GM21423 (cell line): Measurements from ENCODE around the gene ATP6V0A4.
"Not testable (repeated sequence)": the region's sequence is repeated elsewhere in the genome, so short reads cannot be mapped to it uniquely, and the experiment has no call there.

ENCODE experiments used
- ATAC-seq: cut with Tn5 transposase; IDR thresholded peaks from one replicate; pipeline ENCODE4 v1.9.1; 2021; ENCODE audit warnings: mild to moderate bottlenecking, moderate library complexity; ENCODE audit not compliant: unreplicated experiment

Gene ATP6V0A4

DNA sequence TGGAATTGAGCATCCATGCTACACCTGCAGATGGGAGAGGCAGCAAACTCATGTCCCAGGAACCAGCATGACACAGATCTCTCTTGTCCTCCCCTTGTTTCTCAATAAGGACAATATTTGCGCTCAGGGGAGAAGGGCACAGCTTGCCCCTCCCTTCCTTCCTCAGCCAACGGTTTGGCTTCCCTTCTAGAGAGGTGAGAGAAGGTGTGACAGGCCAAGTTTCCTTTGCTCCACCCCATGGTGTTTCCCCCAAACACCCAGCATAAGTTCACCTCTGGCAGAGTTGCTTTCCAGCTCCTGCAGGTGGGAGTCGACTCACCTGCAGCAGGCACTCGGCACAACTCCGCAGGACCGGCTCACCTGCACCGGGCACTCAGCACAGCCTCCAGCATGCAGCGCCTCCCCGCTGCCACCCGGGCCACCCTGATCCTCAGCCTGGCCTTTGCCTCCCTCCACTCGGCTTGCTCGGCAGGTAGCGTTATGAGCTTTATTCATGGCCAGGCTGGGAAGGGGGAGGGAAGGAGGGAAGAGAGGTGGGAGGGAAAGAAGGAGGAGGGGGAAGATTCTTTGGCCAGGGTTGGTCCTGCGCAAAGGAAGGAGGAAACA is at the start of gene ATP6V0A4, which contains the start of gene TMEM213:
ATP6V0A4 (minus strand) TSS at position 482 of the 606 bp plus-strand sequence. CDS start 26,949 bp downstream, outside the sequence.
TMEM213 (plus strand) TSS at position 280 of the 606 bp plus-strand sequence; CDS start at position 391, 111 bp downstream.
- ATAC-seq, result no peak

DNA sequence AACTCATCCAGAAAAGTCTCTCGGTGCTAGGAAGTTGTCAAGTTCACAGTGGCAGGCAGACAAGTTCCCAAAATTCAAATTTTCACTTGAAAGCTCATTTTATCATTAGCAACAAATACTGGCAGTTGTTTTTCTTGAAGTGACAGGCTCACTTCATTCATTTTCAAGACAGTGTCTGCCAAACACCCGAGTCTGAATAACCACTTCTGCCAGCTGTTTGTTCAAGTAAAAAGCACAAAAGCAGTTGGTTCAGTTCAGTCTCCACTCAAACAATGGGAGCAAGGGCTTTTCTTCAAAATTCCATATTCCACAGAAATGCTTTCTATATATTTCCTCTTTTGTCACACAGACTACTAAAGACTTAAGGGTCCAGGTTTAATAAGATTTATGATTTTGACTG is 47.7 kb upstream of the ATP6V0A4 start:
- no peak for ATAC-seq

DNA sequence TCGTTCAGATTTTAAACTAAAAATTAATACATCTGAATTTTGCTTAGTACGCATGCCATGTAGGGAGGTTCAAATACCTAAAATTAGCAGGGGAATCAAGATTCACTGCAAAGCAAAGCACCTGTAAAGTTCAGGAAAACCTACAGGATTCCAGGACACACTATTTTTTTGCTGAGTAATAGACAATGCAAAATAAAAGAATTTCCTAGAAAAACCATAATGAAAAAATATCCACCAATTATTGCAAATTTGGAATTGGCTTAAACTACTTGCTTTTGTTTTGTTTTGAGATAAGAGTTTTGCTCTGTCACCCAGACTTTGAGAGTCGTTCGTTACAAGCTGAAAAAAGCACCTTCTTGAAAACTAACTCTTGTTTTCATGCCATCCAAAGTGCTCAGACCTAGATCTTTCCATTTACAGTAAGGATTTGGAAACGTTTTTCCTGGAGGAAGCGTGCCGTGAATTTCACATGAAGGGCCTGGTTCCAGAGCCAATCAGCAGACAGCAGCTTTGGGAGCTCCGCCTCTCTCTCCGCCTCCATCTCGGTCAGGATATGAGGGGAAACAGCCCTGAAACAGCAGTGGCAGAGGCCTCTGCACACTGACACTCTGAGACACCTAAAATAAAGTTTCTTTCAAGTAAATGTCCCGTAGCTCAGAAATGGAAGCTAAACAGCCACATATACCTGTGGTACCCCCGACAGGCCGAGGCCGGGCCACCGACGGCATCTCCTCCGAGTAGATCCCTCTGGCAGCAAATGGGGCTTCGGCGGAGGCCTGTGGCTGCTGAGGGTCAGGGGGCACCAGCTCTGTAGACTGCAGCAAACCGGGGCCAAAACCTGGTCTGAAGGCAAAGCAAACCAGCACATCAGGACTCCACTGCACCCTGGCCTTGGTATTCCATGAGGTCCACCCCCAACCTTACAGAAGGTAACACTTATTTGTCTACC is 45.9 kb upstream of the ATP6V0A4 start:
- ATAC-seq, result no peak

GRCh38 chr7:138842111-138842510 is 44.1 kb upstream of the ATP6V0A4 start:
- ATAC-seq, result no peak

DNA sequence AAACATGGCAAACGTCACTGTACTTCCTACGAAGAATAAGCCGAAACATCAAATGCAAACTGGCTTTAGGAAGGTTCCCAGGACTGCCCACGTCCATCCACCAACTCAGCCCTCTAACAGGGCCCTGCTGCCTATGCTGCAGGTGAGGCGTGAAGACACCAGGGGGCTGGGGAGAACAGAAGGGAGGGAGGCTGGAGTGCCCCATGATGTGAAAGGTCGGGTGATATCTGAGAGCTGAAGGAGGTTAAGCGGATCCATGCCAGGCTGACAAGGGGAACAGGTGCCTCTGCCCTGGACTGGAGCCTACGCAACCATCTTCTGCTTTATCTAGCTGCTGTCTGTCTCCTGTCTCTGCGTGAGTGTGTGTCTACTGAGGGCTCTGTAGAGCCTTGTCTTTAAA is 40.2 kb upstream of the ATP6V0A4 start:
- ATAC-seq, result no peak

DNA sequence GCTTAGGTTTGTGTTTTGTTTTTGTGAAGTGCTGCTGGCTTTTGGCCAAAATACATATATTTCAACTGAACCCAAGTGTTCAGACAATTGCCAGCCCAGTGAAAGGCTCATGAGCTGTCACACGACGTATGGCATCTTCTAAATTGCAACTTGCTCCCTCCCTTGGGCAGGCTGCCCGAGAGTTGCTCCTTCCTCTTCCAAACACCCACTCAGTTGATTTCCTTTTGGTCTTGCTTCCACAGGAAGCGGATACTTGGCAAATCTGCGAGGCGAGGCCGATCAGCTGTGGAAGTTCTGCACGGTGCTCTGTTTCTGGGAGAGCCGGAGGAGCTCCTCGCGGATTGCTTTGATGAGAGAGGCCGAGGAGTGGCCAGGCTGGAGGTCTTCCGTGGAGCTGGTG is 39.6 kb upstream of the ATP6V0A4 start:
- no peak for ATAC-seq

DNA sequence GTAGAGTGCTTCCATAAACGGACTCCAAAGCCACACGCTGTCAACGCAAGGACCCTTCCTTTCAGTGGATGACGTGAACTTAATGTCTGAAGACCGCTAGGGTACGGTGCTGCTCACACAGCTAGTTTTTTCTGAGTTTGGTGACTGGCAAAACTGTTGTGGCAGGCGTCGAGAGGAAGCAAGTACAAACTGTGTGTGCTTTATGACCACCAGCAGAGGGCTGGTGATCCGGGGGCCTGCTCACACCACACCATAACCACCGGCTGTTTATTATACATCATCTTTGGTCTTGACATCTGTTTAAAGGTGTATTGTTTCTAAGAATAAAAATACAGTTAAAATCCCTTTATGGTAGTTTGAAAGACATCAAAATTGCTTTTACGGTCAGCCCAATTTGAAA is 37.1 kb upstream of the ATP6V0A4 start:
- ATAC-seq, result no peak

DNA sequence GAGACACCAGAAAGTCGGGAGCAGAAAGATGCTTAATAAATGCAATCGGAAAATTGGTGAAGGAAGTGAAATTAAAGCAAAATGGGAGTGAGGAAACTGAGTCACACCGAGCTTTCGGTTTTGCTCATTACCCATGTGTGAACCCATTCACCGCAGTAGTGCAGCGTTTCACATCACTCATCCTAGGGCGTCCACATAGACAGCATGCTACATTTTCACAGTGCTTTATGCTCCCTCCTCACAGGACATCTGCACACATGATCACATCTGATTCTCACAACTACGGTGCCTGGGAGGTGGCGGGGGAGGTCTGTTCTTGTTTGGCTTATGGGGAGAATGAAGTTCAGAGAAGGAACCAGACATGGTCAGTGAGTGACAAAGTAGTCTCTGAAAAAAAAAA is 36.6 kb upstream of the ATP6V0A4 start:
- no peak for ATAC-seq

DNA sequence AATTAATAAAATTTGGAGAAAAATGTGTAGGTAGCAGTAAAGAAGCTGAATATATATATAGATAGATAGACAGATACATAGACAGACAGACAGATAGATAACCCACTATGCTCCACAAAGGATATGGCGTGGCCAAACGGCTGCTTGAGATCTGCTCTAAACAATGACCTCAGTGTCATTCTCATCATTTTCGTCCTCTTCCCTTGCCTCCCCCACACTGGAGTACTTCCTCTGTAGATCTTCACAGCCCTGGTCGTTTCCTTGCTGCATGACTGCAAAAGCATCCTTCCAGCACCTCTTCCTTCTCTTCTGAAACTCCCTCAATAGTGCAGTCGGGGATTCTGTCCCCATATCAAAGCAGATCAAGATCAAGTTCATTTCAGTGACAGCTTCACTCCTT is 35.6 kb upstream of the ATP6V0A4 start:
- no peak for ATAC-seq

DNA sequence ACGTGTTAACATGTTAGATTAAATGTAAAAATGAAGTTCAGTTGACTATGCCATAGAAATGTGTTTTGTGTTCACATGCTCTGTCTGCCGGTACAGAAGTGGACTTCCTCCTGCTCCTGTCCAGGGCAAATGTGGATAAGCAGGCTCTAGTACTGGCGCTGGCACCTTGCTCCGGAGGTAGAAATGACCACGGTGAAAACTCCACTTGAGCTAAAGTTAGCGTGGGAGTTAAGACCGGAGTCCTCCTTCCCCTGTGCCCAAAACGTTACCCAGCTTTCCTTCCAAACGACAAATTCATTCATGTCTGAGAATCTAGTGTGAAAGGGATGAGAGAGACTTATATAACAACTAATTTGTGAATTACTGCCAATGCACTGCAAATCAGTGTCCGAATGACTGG is 35.0 kb upstream of the ATP6V0A4 start:
- ATAC-seq, result no peak

- ATAC-seq, result no peak
These were observed 31.3 kb upstream of the ATP6V0A4 start for GRCh38 chr7:138829335-138829734.

GRCh38 chr7:138828302-138828701 is 30.3 kb upstream of the ATP6V0A4 start:
- ATAC-seq, result no peak

DNA sequence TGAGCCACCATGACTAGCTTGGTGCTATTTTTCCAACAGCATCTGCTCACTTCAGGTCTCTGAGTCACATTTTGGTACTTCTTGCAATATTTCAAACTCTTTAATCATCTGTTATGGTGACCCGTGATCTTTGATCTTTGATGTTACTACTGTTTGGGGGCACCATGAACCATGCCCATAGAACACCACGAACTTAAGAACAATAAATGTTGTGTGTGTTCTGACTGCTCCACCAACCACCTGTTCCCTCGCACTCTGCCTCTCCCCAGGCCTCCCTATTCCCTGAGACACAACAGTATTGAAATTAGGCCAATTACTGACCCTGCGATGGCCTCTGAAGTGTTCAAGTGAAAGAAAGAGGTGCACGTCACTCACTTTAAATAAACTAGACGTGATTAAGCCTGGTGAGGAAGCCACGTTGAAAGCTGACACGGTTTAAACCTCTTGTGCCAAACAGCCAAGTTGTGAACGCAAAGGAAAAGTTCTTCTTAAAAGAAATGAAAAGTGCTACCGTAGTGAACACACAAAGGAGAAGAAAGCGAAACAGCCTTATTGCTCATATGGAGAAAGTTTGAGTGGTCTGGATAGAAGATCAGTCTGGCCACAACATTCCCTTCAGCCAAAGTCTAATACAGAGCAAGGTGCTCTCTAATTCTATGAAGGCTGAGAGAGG is 27.2 kb upstream of the ATP6V0A4 start:
- no peak for ATAC-seq

DNA sequence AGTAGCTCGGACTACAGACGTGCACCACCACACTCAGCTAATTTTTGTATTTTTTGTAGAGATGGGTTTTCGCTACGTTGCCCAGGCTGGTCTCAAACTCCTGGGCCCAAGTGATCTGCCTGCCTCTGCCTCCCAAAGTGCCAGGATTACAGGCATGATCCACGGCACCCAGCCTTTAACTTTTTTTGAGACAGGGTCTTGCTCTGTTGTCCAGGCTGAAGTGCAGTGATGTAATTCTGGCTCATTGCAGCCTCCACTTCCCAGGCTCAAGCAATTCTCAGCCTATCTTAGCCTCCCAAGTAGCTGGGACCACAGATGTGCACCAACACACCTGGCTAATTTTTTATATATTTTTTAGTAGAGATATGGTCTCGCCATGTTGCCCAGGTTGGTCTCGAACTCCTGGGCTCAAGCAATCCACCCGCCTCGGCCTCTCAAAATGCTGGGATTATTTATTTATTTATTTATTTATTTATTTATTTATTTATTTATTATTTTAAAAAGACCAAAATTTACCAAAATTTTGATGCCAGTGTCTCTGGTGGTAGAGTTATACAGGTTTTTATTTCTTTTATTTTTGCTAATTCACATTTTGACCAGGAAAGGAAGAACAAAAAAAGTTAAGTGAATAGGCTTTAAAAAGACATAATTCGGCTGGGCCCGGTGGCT is 25.0 kb upstream of the ATP6V0A4 start:
- ATAC-seq, result no peak

GRCh38 chr7:138821912-138822311 is 23.9 kb upstream of the ATP6V0A4 start:
- no peak for ATAC-seq

GRCh38 chr7:138819625-138820024 is 21.6 kb upstream of the ATP6V0A4 start:
- ATAC-seq, result no peak

- ATAC-seq, result no peak
These were observed 18.7 kb upstream of the ATP6V0A4 start for GRCh38 chr7:138816650-138817049.

DNA sequence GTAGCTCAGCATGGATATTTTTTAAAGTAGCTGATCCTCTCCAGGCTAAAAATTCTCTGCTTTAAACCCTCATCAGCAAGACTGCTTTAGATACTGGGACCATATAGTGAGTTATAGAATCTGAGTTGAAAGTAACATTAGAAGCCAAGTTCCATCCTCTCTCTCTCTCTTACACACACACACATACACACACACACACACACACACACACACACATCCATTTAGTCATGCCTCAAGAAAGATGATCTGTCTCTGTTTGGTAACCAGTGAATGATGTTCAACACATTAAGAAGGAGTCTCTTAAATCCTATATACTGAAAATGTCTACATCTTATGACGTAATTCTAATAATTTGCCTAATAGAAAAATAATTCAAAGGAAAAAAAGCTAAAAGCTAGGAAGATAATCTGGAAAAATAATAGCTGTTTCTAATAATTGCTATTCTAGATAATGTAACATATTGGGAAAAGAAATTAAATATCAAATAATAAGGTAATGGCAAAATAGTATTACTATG is 16.9 kb upstream of the ATP6V0A4 start:
- no peak for ATAC-seq

DNA sequence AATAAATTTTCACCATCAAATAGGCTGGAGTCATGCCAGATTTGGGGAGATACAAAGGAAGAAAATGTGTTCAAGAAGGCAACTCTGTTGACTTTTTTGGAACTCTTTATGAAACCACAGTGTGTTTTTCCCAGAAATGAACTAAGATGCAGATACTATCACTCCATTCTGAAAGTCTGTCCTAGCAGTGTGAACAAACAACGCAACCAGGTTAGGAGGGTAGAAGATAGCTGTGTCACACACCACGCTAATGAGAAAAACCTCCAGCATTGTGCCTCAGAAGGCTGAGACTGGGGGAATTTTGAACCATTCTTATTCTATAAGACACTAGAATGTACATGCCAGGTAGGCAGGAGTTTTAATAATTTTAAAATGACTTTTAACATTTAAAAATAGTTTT is 15.9 kb upstream of the ATP6V0A4 start:
- ATAC-seq, result no peak

DNA sequence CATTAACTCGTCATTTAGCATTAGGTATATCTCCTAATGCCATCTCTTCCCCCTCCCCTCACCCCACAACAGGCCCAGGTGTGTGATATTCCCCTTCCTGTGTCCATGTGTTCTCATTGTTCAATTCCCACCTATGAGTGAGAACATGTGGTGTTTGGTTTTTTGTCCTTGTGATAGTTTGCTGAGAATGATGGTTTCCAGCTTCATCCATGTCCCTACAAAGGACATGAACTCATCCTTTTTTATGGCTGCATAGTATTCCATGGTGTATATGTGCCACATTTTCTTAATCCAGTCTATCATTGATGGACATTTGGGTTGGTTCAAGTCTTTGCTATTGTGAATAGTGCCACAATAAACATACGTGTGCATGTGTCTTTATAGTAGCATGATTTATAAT is 13.3 kb upstream of the ATP6V0A4 start:
- ATAC-seq, result not testable (repeated sequence)

- ATAC-seq, result no peak
These were observed 11.3 kb upstream of the ATP6V0A4 start for GRCh38 chr7:138809346-138809745.
